HG03460 (cell line): ENCODE data around the gene SLC38A11.

Source experiments
- ATAC-seq: cut with Tn5 transposase; IDR thresholded peaks from one replicate; pipeline ENCODE4 v1.9.1; 2021; ENCODE audit not compliant: unreplicated experiment

Gene SLC38A11

GRCh38 chr2:164846276-164846675, 109.0 kb downstream of the SLC38A11 start:
- ATAC-seq, result no peak
